ENCODE results near the gene RHOBTB3.

DNA sequence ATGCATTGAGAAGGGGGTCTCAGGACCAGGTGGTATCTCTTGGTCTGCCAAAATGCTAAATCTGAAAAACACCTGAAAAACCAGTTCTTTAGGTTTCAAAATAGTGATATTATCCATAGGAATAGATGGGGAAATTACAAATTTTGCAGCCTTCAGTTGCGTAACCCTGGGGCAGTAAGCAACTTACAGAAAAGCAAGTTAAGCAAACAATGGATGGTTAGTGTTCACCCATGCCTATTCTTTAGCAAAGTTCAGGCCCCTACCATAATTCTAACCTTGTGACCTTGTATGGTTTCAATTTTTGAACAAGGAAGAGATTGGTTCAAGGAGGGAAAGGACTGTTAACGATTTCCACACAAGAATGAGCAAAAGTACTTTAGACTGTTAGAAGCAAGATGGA lies 66.9 kb downstream of the RHOBTB3 start:
- TF ChIP-seq, protein P1, sequence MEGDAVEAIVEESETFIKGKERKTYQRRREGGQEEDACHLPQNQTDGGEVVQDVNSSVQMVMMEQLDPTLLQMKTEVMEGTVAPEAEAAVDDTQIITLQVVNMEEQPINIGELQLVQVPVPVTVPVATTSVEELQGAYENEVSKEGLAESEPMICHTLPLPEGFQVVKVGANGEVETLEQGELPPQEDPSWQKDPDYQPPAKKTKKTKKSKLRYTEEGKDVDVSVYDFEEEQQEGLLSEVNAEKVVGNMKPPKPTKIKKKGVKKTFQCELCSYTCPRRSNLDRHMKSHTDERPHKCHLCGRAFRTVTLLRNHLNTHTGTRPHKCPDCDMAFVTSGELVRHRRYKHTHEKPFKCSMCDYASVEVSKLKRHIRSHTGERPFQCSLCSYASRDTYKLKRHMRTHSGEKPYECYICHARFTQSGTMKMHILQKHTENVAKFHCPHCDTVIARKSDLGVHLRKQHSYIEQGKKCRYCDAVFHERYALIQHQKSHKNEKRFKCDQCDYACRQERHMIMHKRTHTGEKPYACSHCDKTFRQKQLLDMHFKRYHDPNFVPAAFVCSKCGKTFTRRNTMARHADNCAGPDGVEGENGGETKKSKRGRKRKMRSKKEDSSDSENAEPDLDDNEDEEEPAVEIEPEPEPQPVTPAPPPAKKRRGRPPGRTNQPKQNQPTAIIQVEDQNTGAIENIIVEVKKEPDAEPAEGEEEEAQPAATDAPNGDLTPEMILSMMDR (IDR thresholded peaks at IDR 0.05) = no peak
- TF ChIP-seq POLR2A (IDR thresholded peaks at IDR 0.05) = no peak
